ENCODE results near the gene PNMA6F. TPM values are rescaled to one million over a fixed set of nuclear protein-coding genes. Genes with fewer than 3 reads are reported as not detected.

Gene PNMA6F
- total RNA-seq, 4 donors from 2014 or later, result not detected

DNA sequence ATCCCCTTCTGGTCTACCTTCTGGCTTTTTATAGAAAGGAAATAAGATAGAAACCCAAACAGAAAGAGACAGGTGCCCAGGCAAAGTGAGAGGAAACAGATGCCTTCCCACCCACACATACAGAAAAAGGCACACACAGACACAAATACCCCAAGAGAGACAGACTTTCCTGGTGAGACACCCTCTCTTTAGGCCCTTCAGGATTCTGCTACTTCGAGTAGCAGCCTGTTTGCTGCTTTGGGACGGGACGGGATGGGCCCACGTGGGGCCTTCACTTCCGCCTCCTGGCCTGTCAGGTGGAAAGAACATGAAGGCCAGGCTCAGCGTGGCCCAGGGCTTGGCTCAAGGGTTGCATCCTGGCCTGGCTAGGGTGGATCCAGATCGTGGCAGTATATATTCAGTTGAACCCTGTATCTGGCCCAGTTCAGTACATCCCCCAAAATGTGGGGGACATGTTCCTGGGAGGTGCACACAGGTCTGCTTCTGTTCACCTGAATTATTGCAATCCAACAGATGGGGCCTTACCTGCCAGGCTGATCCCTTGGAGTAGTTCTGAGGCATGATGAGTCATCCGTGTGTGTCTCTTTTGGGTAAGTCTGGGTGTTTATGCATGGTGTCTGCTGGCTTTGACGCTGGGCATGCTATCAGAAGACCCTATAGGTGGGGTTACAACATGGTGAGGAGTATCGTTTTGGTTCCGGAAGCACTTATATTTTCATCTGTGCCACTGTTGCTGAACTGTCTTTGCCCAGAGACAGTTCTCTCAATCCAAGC is 14.7 kb upstream of the PNMA6F start:
- Histone ChIP-seq H3K4me1 (peaks cover 9% of the 10 kb centered on the region), H3K4me3 (no peak overlapping the region), H3K27ac (no peak overlapping the region), H3K9me3 (no peaks in the 10 kb centered on the region), H3K27me3 (no peaks in the 10 kb centered on the region), H3K36me3 (no peaks in the 10 kb centered on the region)
- 62% methylated on average over 9 of the region's 11 CpGs for WGBS
- TF ChIP-seq POLR2AphosphoS5 (IDR thresholded peaks at IDR 0.05) (no peak), EP300 (IDR thresholded peaks at IDR 0.05) (no peak), POLR2A (IDR thresholded peaks at IDR 0.05) (no peak)
- TF ChIP-seq, protein P1, sequence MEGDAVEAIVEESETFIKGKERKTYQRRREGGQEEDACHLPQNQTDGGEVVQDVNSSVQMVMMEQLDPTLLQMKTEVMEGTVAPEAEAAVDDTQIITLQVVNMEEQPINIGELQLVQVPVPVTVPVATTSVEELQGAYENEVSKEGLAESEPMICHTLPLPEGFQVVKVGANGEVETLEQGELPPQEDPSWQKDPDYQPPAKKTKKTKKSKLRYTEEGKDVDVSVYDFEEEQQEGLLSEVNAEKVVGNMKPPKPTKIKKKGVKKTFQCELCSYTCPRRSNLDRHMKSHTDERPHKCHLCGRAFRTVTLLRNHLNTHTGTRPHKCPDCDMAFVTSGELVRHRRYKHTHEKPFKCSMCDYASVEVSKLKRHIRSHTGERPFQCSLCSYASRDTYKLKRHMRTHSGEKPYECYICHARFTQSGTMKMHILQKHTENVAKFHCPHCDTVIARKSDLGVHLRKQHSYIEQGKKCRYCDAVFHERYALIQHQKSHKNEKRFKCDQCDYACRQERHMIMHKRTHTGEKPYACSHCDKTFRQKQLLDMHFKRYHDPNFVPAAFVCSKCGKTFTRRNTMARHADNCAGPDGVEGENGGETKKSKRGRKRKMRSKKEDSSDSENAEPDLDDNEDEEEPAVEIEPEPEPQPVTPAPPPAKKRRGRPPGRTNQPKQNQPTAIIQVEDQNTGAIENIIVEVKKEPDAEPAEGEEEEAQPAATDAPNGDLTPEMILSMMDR (IDR thresholded peaks at IDR 0.05), result no peak
- no peak for DNase-seq (ENCODE audit: low spot score in 2 of 2)

DNA sequence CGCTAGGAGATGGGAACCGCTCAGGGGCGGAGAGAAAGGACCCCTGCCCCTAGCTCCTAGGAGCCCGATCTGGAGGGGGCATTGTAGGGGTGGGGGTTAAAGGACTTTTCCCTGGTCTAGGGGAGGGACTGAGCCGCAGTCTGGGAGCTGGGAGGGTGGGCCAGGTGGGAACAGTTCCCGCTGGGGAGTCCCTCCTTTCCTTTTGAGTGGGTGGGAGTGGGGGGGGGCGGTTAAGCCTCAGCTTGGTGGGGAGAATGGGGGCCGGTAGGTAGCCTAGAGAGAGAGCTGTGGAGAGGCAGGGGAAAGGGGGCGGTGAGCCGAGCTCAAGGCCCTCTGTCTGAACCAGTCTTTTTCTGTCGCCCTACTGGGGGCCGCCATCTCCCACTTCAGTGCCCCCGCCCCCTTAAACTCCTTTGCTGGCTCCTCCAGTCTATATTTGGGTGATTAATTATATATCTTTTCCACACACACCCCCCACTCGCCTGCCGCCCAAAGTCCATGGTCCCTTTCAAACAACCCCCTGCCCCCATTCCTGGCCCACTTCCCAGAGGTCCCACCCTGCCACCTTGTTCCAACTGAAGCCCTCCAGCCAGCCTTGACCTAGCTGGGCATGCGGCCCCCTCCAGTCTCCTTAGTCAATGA is 13.2 kb upstream of the PNMA6F start:
- peak overlapping the region; percentile 64 for H3K4me3 ChIP-seq
- WGBS, result 62% methylated on average over 15 of the region's 16 CpGs
- H3K9me3 ChIP-seq, result no peaks in the 10 kb centered on the region
- H3K36me3 ChIP-seq, result no peaks in the 10 kb centered on the region
- peaks cover 9% of the 10 kb centered on the region for H3K4me1 ChIP-seq
- TF ChIP-seq POLR2AphosphoS5 (IDR thresholded peaks at IDR 0.05) (no peak), POLR2A (IDR thresholded peaks at IDR 0.05) (no peak), EP300 (IDR thresholded peaks at IDR 0.05) (no peak)
- TF ChIP-seq, protein P1 (IDR thresholded peaks at IDR 0.05), result no peak
- DNase-seq (ENCODE audit: low spot score in 2 of 2), result no peak
- no peak overlapping the region for H3K27ac ChIP-seq
- no peaks in the 10 kb centered on the region for H3K27me3 ChIP-seq

DNA sequence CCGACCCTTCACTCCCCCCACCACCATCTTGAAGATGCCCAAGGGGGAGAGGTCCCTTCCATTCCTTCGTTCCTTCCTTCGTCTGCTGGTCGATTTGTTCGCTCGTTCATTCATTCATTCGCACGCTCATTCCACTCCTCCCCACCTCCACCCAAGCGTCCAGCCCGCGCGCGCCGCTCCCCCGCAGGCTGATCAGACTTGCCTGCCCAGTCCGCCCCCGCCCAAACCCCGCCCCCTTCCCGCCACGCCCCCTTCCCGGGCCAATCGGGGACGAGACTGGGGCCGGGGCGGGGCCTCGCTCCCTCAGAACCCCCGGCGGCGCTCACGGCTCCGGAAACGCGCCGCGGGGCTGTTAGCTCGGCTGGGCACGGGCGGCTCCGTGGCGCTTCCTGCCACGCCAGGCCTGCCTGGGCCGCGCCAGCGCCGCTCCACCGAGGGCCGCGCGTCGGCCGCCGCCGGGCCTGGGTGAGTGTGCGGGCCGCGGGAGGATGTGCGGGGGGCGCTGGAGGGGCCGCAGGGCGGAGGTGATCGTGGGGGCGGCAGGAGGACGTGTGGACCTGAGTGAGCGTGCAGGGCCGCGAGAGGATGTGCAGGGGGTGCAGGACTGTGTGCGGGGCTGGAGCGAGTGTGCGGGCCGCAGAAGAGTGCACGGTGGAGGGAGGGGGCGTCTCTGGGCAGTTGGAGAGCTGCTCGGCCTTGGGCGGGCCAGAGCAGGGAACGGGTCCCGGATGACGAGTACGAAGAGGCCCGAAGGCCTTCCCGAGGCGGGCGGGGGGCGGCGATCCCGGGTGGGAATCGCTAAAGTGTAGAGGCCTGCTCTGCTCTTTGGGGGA is 12.5 kb upstream of the PNMA6F start, which contains the start of gene ZNF275:
TSS of gene ZNF275 (plus strand) at position 333 of the 833 bp plus-strand sequence. CDS start 2,527 bp downstream, outside the sequence.
- Histone ChIP-seq H3K4me1 (peaks cover 9% of the 10 kb centered on the region), H3K4me3 (peak within 1 kb of the TSS; percentile 64), H3K27me3 (no peaks in the 10 kb centered on the region), H3K9me3 (no peaks in the 10 kb centered on the region), H3K27ac (peak within 1 kb of the TSS; percentile 51), H3K36me3 (no peaks in the 10 kb centered on the region)
- DNase-seq (ENCODE audit: low spot score in 2 of 2), result peak; percentile 80 to 83
- TF ChIP-seq POLR2A (IDR thresholded peaks at IDR 0.05) (peak in 1 of 2 donors; percentile 42), POLR2AphosphoS5 (IDR thresholded peaks at IDR 0.05) (no peak)
- WGBS, result 45% methylated on average over 56 of the region's 86 CpGs

DNA sequence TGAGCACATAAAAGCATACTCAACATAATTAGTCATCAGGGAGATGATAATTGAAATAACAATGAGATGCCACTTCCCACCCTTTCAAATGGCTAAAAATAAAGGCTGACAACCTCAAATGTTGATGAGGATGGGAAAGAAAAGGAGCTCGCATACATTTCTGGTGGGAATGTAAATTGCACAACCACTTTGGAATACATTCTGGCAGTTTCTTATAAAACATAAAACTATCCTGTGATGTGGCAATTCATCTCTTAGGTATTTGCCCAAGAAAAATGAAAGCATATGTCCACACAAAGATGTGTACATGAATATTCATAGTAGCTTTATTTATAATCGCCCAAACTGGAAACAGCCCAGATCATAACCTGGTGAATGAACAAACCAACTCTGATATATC is 11.7 kb upstream of the PNMA6F start:
- 49% methylated on average over 2 of the region's 2 CpGs for WGBS
- H3K4me1 ChIP-seq, result peaks cover 9% of the 10 kb centered on the region
- DNase-seq (ENCODE audit: low spot score in 2 of 2), result no peak
- H3K4me3 ChIP-seq, result no peak overlapping the region
- TF ChIP-seq EP300 (IDR thresholded peaks at IDR 0.05) (no peak), POLR2A (IDR thresholded peaks at IDR 0.05) (no peak), POLR2AphosphoS5 (IDR thresholded peaks at IDR 0.05) (no peak)
- TF ChIP-seq, protein P1 (IDR thresholded peaks at IDR 0.05), result no peak
- no peaks in the 10 kb centered on the region for H3K36me3 ChIP-seq
- H3K27me3 ChIP-seq, result no peaks in the 10 kb centered on the region
- no peak overlapping the region for H3K27ac ChIP-seq
- no peaks in the 10 kb centered on the region for H3K9me3 ChIP-seq

DNA sequence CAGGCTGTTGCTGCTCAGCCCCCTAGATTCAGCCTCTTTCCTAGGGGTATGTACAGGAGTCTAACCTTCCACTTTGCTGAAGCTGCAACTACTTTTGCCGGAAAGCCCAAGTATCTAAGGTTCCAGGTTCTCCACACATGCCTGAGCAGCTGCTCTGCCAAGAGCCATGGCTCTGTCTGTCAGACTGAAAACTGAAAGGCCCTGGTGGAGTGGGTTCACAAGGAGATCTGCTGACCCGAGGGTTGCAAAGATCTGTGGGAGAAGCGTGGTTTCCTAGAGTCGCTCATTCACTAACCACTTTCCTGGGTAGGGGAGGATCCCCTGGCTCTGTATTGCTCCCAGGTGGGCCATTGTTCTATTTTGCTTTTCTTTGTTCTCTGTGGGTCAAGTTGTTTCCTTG is 6.0 kb upstream of the PNMA6F start:
- DNase-seq (ENCODE audit: low spot score in 2 of 2), result no peak
- no peaks in the 10 kb centered on the region for H3K4me1 ChIP-seq
- no peaks in the 10 kb centered on the region for H3K9me3 ChIP-seq
- no peak for TF ChIP-seq POLR2A (IDR thresholded peaks at IDR 0.05)
- no peak for TF ChIP-seq EP300 (IDR thresholded peaks at IDR 0.05)
- TF ChIP-seq POLR2AphosphoS5 (IDR thresholded peaks at IDR 0.05), result no peak
- TF ChIP-seq, protein P1 (IDR thresholded peaks at IDR 0.05), result no peak
- 84% methylated on average over 4 of the region's 4 CpGs for WGBS
- H3K27me3 ChIP-seq, result peaks cover 3% of the 10 kb centered on the region
- no peaks in the 10 kb centered on the region for H3K36me3 ChIP-seq
- H3K27ac ChIP-seq, result no peak overlapping the region
- no peak overlapping the region for H3K4me3 ChIP-seq

Data from suprapubic skin (tissue), 4 donors.